GM21786 (cell line): ENCODE measurements around the gene ADAMTSL2.

Experiments used
- ATAC-seq: cut with Tn5 transposase; IDR thresholded peaks from one replicate; pipeline ENCODE4 v1.9.1; 2021; ENCODE audit not compliant: unreplicated experiment

Gene ADAMTSL2

GRCh38 chr9:133534346-133535291 lies at the start of gene ADAMTSL2:
ADAMTSL2 (plus strand) TSS chr9:133534704; CDS start chr9:133536713, 2,009 bp downstream.
- no peak for ATAC-seq

- ATAC-seq = no peak
Measured at GRCh38 chr9:133485531-133486260, 48.8 kb upstream of the ADAMTSL2 start.

GRCh38 chr9:133487331-133487725 lies 47.2 kb upstream of the ADAMTSL2 start:
- no peak for ATAC-seq

- no peak for ATAC-seq
Measured at GRCh38 chr9:133488686-133489252, 45.7 kb upstream of the ADAMTSL2 start.

GRCh38 chr9:133489253-133490190 lies 45.0 kb upstream of the ADAMTSL2 start:
- ATAC-seq = no peak

- ATAC-seq = no peak
Measured at GRCh38 chr9:133490201-133490681, 44.3 kb upstream of the ADAMTSL2 start.

- ATAC-seq = no peak
Measured at GRCh38 chr9:133490865-133491655, 43.4 kb upstream of the ADAMTSL2 start.

- no peak for ATAC-seq
Measured at GRCh38 chr9:133491656-133491925, 42.9 kb upstream of the ADAMTSL2 start.

- ATAC-seq = no peak
Measured at GRCh38 chr9:133492061-133493021, 42.2 kb upstream of the ADAMTSL2 start.

GRCh38 chr9:133493428-133493827 lies 41.1 kb upstream of the ADAMTSL2 start:
- ATAC-seq = no peak

GRCh38 chr9:133493845-133494540 lies 40.5 kb upstream of the ADAMTSL2 start:
- no peak for ATAC-seq

- no peak for ATAC-seq
Measured at GRCh38 chr9:133494636-133495326, 39.7 kb upstream of the ADAMTSL2 start.

GRCh38 chr9:133495327-133496293 lies 38.9 kb upstream of the ADAMTSL2 start:
- ATAC-seq = no peak

GRCh38 chr9:133496861-133497842 lies 37.4 kb upstream of the ADAMTSL2 start:
- ATAC-seq = no peak
